Measurements from ENCODE around the gene MEX3B.

MEX3B gene

DNA sequence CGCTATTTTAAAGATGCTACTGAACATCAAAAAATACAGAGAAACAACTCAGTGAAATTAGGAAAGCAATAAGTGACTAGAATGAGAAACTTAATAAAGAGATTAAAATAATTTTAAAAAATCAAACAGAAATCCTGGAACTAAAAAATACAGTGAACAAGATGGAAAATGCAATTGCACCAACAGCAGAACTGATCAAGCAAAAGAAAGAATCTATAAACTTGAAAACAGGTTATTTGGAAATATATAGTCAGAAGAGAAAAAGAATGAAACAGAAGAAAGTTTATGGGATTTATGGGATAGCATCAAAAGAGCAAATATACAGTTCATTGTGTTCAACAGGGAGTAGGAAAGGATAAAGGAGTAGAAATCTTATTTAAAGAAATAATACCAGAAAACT is 53.3 kb downstream of the MEX3B start:
- no peak overlapping the region for H3K4me3 ChIP-seq (ENCODE audit: low read length)
- TF ChIP-seq ZNF274 (IDR thresholded peaks at IDR 0.05; ENCODE audit: low read depth, low read length) = no peak

All from GM08714 (cell line).